Body of pancreas (tissue), 4 donors: ENCODE results near the gene BCOR.

Source experiments
- CTCF ChIP-seq, 7 experiments: fragments of 450-650 bp in 4 of 7; fragments of 200-600 bp in 3 of 7; sonication (generic) in 3 of 7; IDR thresholded peaks; one replicate each; pipeline ENCODE4 v1.5.1; 2016 to 2019; ENCODE audit warnings: antibody characterized with exemption in 7 of 7
- POLR2A ChIP-seq, 3 donors: fragments of 450-650 bp; IDR thresholded peaks; one replicate each; pipeline ENCODE4 v1.6.1; 2016; ENCODE audit warnings: antibody characterized with exemption in 3 of 3, mild to moderate bottlenecking in 2 of 3

GRCh38 chrX:40081679-40082068 lies 16.1 kb downstream of the BCOR start:
- no peak for TF ChIP-seq CTCF (IDR thresholded peaks at IDR 0.05)
- TF ChIP-seq POLR2A (IDR thresholded peaks at IDR 0.05) = no peak
